NB4 (cell line): ENCODE measurements around the gene SLC5A9.

Source experiments
- CTCF ChIP-seq: IDR thresholded peaks from one replicate; pipeline ENCODE4 v1.5.1; 2012; ENCODE audit warnings: low read depth, low read length
- MYC ChIP-seq: IDR thresholded peaks from 2 replicates; pipeline ENCODE4 v1.6.1; 2011; ENCODE audit warnings: low read depth, low read length
- POLR2A ChIP-seq: IDR thresholded peaks from 2 replicates; pipeline ENCODE4 v1.6.1; 2011; ENCODE audit warnings: mild to moderate bottlenecking; ENCODE audit not compliant: insufficient read length; ENCODE audit errors: extremely low read depth
- TF ChIP-seq, protein P1 (sequence below): IDR thresholded peaks from 2 replicates; pipeline ENCODE4 v1.6.1; 2011; ENCODE audit warnings: low read depth, low read length

GRCh38 chr1:48207131-48207530, 15.4 kb upstream of the SLC5A9 start:
- TF ChIP-seq CTCF (no peak), MYC (no peak), POLR2A (no peak)
- TF ChIP-seq, protein P1, sequence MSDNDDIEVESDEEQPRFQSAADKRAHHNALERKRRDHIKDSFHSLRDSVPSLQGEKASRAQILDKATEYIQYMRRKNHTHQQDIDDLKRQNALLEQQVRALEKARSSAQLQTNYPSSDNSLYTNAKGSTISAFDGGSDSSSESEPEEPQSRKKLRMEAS, result no peak
